ENCODE results near the gene CDRT4.

Gene CDRT4

GRCh38 chr17:15494821-15495220, 27.4 kb upstream of the CDRT4 start:
- no peak for DNase-seq (ENCODE audit: insufficient read length, low spot score)
- TF ChIP-seq POU2F2 (IDR thresholded peaks at IDR 0.05; ENCODE audit: low read depth, low read length) (no peak), TAF1 (IDR thresholded peaks at IDR 0.05; ENCODE audit: low read depth, low read length) (no peak), PAX5 (IDR thresholded peaks at IDR 0.05; ENCODE audit: insufficient read depth, low read length, severe bottlenecking) (no peak), POLR2AphosphoS5 (IDR thresholded peaks at IDR 0.05; ENCODE audit: low read depth, low read length) (no peak), POLR2A (IDR thresholded peaks at IDR 0.05; ENCODE audit: low read depth, low read length) (no peak), SPI1 (IDR thresholded peaks at IDR 0.05; ENCODE audit: low read depth, low read length) (no peak)
- no peak for FAIRE-seq

DNA sequence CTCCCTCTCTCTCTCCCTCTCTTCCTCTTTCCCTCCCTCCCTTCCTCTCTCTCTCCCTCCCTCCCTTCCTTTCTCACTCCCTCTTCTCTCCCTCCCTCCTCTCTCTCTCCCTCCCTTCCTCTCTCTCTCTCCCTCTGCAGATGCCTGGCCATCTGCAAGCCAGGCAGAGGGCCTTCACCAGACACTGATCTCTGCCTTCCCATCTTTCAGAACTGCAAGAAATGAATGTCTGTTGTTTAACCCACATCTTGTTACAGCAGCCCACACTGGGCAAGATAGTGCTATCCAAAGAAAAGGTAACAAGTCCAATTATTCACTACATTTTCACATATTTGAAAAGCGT, 26.2 kb upstream of the CDRT4 start:
- DNase-seq (ENCODE audit: insufficient read length, low spot score) (no peak), FAIRE-seq (no peak)
- TF ChIP-seq POLR2AphosphoS5 (IDR thresholded peaks at IDR 0.05; ENCODE audit: low read depth, low read length) (no peak), SPI1 (IDR thresholded peaks at IDR 0.05; ENCODE audit: low read depth, low read length) (no peak), TAF1 (IDR thresholded peaks at IDR 0.05; ENCODE audit: low read depth, low read length) (no peak), POLR2A (IDR thresholded peaks at IDR 0.05; ENCODE audit: low read depth, low read length) (no peak), PAX5 (IDR thresholded peaks at IDR 0.05; ENCODE audit: insufficient read depth, low read length, severe bottlenecking) (no peak), POU2F2 (IDR thresholded peaks at IDR 0.05; ENCODE audit: low read depth, low read length) (no peak)

DNA sequence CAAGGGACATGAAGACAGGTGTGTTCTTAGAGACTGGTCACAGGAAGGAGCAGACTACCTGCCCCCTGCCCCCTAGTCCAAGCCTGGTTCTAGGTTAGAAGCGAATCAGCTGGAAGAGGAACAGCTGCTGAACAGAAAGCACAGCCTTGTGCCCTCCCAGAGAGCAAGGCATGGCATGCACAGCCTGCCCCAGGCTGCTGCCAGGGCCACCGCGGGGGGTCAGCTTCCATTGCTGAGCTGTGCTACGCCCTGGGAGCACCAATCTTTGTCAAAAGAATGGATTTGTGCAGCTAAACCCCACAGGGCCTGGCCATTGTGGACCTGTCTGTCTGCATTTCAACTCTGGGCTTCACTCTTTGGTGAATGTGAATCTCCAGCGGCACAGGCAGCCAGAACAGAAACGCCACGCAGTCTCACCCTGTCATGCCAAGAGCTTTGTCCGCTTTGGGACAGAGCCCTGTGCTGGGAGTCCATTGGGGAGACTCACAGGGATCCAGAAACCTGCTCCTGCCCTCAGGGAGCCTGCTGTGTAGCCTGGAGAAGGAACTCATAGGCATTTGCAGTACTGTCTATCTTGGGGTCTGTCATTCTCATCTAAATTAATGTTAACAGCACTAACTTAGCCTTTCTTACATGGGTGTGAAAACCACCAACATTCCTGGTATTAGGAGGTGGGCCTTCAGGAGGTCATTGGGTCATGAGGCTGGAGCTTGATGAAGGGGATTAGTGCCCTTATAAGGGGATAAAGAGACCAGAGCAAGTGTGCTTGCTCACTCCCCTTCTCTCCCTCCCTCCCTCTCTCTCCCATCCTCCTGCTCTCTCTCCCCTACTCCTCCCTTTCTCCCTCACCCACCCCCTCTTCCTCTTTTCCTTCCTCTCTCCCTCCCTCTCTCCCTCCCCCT, 25.6 kb upstream of the CDRT4 start:
- TF ChIP-seq POLR2AphosphoS5 (IDR thresholded peaks at IDR 0.05; ENCODE audit: low read depth, low read length) (no peak), POLR2A (IDR thresholded peaks at IDR 0.05; ENCODE audit: low read depth, low read length) (no peak), POU2F2 (IDR thresholded peaks at IDR 0.05; ENCODE audit: low read depth, low read length) (no peak), SPI1 (IDR thresholded peaks at IDR 0.05; ENCODE audit: low read depth, low read length) (no peak), TAF1 (IDR thresholded peaks at IDR 0.05; ENCODE audit: low read depth, low read length) (no peak), PAX5 (IDR thresholded peaks at IDR 0.05; ENCODE audit: insufficient read depth, low read length, severe bottlenecking) (no peak)
- no peak for DNase-seq (ENCODE audit: insufficient read length, low spot score)
- FAIRE-seq, result no peak

GRCh38 chr17:15492186-15492585, 24.8 kb upstream of the CDRT4 start:
- DNase-seq (ENCODE audit: insufficient read length, low spot score), result no peak
- peak; percentile 9 for FAIRE-seq
- TF ChIP-seq POLR2A (IDR thresholded peaks at IDR 0.05; ENCODE audit: low read depth, low read length) (no peak), PAX5 (IDR thresholded peaks at IDR 0.05; ENCODE audit: insufficient read depth, low read length, severe bottlenecking) (no peak), POU2F2 (IDR thresholded peaks at IDR 0.05; ENCODE audit: low read depth, low read length) (no peak), SPI1 (IDR thresholded peaks at IDR 0.05; ENCODE audit: low read depth, low read length) (no peak), TAF1 (IDR thresholded peaks at IDR 0.05; ENCODE audit: low read depth, low read length) (no peak), POLR2AphosphoS5 (IDR thresholded peaks at IDR 0.05; ENCODE audit: low read depth, low read length) (no peak)

DNA sequence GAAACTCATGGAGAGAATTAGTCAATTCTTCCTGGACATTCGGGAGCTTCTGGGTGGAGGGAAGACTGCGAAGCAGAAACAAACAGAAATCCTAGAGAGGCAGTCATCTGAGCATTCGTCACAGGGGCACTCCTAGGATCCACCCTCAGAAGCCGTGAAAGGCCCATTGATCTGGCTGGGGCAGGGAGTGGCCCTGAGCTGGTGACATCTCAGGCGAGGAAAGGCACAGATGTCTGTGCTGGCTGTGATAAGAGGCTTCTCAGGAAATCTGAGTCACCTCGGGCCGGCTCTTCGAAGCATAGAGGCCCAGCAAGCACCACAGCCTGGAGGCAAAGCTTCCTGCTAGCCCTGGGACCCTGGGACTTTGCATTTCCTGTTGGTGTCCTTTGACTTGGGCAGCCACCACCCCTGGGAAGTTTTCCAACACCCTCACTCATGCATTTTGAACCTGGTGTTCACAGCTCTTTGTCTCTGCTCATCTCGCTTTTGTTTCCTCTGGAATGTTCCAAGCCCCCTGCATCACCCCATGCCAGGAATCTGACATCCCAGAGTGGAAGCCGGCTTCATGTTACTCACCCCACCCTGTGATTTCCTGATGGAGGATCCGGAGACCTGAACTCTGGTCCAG, 23.3 kb upstream of the CDRT4 start:
- DNase-seq (ENCODE audit: insufficient read length, low spot score) (no peak), FAIRE-seq (no peak)
- TF ChIP-seq POU2F2 (IDR thresholded peaks at IDR 0.05; ENCODE audit: low read depth, low read length), result no peak
- TF ChIP-seq POLR2A (IDR thresholded peaks at IDR 0.05; ENCODE audit: low read depth, low read length), result no peak
- no peak for TF ChIP-seq PAX5 (IDR thresholded peaks at IDR 0.05; ENCODE audit: insufficient read depth, low read length, severe bottlenecking)
- TF ChIP-seq TAF1 (IDR thresholded peaks at IDR 0.05; ENCODE audit: low read depth, low read length), result no peak
- TF ChIP-seq POLR2AphosphoS5 (IDR thresholded peaks at IDR 0.05; ENCODE audit: low read depth, low read length), result no peak
- TF ChIP-seq SPI1 (IDR thresholded peaks at IDR 0.05; ENCODE audit: low read depth, low read length), result no peak

DNA sequence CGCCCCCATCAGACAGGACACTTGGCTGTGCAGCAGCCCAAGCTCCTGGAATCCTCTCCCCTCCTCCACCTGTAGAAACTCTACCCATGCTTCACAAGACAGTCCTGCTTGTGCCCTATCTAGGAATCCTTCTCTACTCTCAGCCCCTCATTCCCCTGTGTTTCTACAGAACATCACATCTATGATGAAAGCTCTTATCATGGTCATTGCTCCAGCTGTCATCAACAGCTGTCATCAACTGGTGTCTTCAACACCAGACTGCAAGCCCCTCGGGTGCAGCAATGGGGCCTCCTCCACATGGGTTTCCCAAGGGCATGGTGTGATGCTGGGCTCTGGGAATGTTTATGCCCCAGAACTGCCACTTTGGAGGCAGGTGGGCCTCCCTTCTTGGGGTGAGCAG, 21.1 kb upstream of the CDRT4 start:
- FAIRE-seq, result no peak
- no peak for DNase-seq (ENCODE audit: insufficient read length, low spot score)
- TF ChIP-seq PAX5 (IDR thresholded peaks at IDR 0.05; ENCODE audit: insufficient read depth, low read length, severe bottlenecking), result no peak
- no peak for TF ChIP-seq POLR2A (IDR thresholded peaks at IDR 0.05; ENCODE audit: low read depth, low read length)
- TF ChIP-seq POLR2AphosphoS5 (IDR thresholded peaks at IDR 0.05; ENCODE audit: low read depth, low read length), result no peak
- no peak for TF ChIP-seq SPI1 (IDR thresholded peaks at IDR 0.05; ENCODE audit: low read depth, low read length)
- TF ChIP-seq POU2F2 (IDR thresholded peaks at IDR 0.05; ENCODE audit: low read depth, low read length), result no peak
- no peak for TF ChIP-seq TAF1 (IDR thresholded peaks at IDR 0.05; ENCODE audit: low read depth, low read length)

GRCh38 chr17:15485045-15485444, 17.6 kb upstream of the CDRT4 start:
- TF ChIP-seq POLR2AphosphoS5 (IDR thresholded peaks at IDR 0.05; ENCODE audit: low read depth, low read length) (no peak), POU2F2 (IDR thresholded peaks at IDR 0.05; ENCODE audit: low read depth, low read length) (no peak), TAF1 (IDR thresholded peaks at IDR 0.05; ENCODE audit: low read depth, low read length) (no peak), POLR2A (IDR thresholded peaks at IDR 0.05; ENCODE audit: low read depth, low read length) (no peak), PAX5 (IDR thresholded peaks at IDR 0.05; ENCODE audit: insufficient read depth, low read length, severe bottlenecking) (no peak), SPI1 (IDR thresholded peaks at IDR 0.05; ENCODE audit: low read depth, low read length) (no peak)
- FAIRE-seq (no peak), DNase-seq (ENCODE audit: insufficient read length, low spot score) (no peak)

DNA sequence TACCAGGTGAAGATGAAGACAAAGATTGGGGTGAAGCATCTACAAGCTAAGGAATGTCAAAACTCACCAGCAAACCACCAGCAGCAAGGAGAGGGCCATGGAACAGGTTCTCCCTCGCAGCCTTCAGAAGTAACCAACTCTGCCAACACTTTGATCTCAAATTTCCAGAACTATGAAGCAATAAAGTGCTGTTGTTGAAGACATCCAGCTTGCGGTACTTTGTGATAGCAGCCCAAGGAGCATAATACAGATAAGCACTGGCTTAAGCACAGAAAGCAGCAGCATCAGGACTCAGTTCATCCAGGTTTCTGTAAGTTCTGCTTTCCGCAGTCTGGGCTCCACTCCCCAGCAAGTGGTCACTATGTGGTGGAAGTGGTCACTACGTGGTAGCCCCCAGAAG, 16.0 kb upstream of the CDRT4 start:
- TF ChIP-seq POLR2A (IDR thresholded peaks at IDR 0.05; ENCODE audit: low read depth, low read length) (no peak), TAF1 (IDR thresholded peaks at IDR 0.05; ENCODE audit: low read depth, low read length) (no peak), SPI1 (IDR thresholded peaks at IDR 0.05; ENCODE audit: low read depth, low read length) (no peak), POLR2AphosphoS5 (IDR thresholded peaks at IDR 0.05; ENCODE audit: low read depth, low read length) (no peak), POU2F2 (IDR thresholded peaks at IDR 0.05; ENCODE audit: low read depth, low read length) (no peak), PAX5 (IDR thresholded peaks at IDR 0.05; ENCODE audit: insufficient read depth, low read length, severe bottlenecking) (no peak)
- no peak for FAIRE-seq
- DNase-seq (ENCODE audit: insufficient read length, low spot score), result no peak

DNA sequence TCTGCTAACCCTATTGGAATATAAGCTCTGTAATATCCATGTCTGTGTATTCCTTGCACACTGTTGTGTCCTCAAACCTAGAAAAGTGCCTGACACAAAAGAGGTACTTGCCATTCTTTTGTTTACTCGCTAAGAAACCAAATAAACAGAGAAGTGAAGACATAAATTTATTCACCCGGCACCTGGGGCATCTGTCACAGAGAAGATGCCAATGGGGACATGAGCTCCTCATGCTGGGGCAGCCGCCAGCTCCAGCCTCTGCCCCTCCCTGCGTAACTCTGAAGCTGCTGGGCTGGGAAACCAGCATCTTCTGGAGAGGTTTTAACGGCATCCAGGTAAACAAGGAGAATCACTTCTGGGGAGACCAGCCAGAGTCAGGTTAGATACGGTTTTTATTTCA, 15.1 kb upstream of the CDRT4 start:
- DNase-seq (ENCODE audit: insufficient read length, low spot score), result no peak
- TF ChIP-seq POU2F2 (IDR thresholded peaks at IDR 0.05; ENCODE audit: low read depth, low read length) (no peak), POLR2AphosphoS5 (IDR thresholded peaks at IDR 0.05; ENCODE audit: low read depth, low read length) (no peak), POLR2A (IDR thresholded peaks at IDR 0.05; ENCODE audit: low read depth, low read length) (no peak), TAF1 (IDR thresholded peaks at IDR 0.05; ENCODE audit: low read depth, low read length) (no peak)
- FAIRE-seq, result no peak

All from GM12891 (cell line).